GM21723 (cell line): ENCODE results near the gene CCK.
"Not testable (repeated sequence)": the region's sequence is repeated elsewhere in the genome, so short reads cannot be mapped to it uniquely, and the experiment has no call there.

Experiments used
- ATAC-seq: cut with Tn5 transposase; IDR thresholded peaks from one replicate; pipeline ENCODE4 v1.9.1; 2021; ENCODE audit warnings: mild to moderate bottlenecking, moderate library complexity; ENCODE audit not compliant: unreplicated experiment

The CCK gene

DNA sequence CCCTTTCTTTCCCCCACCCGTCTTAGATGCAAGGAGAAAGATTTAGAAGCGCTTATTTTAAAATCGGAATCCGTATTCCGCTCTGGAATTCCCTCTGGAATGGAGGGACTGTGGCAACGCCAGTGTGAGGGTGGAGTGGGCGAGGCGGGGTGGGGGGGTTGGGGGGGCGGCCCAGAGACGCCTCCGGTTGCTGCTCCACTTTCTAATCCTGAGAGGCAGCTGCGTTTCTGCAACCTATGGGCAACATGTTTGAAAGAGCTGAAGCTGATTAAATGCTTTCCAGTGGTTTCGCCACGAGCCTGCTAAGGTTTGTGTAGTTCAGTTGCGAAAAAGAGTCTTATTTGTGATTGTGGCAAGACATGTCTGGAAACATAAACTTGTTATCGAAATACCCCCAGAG, at the start of gene CCK:
TSS of gene CCK (minus strand) at position 101 of the 400 bp plus-strand sequence. CDS start 2,555 bp downstream, outside the sequence.
- ATAC-seq: no peak

DNA sequence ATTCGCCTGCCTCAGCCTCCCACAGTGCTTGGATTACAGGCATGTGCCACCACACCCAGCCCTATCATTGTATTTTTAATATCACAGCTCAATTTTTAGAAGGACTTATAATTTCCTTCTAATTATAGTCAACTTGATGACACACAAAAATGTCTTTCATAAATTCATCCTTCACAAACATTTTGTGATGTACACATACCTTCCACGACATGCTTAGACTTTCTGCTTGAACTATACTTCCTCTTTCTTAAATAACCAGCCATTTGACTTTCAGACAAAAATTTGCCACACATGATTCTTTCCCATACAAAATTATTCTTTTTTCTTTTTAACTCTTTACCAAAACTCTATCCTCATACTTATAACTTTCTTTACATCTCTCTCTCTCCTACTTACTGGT, 48.4 kb upstream of the CCK start:
- ATAC-seq: no peak

- no peak for ATAC-seq
Measured at GRCh38 chr3:42308651-42309050, 42.7 kb upstream of the CCK start.

GRCh38 chr3:42306499-42306898, 40.5 kb upstream of the CCK start:
- ATAC-seq: no peak

DNA sequence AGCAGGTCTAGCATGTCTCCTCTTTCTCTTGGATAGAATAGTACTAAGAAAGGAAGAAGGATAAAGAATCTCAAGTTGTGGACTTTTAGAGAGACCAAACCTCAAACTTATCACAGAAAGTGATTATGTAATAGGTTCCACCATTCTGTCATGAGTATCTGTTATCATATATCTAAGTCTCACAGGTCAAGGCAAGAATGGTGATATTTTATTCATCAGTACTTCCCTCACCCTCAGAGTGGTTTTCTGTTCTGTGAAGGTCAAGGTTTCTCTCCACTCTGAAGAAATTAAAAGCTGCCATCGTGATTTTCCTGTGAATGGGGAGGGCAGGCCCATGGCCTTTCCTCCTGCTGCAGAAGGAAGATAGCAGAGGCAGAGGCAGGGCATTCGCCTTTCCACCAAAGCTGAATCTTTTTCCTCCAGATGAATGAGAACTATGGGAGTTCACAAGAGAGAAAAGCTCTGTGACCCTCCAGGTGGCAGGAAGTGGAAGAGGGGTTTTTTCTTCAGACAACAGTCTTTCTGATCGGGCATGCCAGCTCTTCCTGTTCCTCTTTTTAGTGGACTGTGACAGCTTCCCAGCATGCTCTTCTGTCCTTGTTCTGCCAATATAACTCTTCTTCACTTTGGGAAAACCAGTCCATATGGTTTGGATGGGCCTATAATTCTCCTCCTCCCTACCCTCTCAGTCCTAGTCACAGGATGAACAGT, 37.1 kb upstream of the CCK start:
- ATAC-seq: peak; percentile 83

DNA sequence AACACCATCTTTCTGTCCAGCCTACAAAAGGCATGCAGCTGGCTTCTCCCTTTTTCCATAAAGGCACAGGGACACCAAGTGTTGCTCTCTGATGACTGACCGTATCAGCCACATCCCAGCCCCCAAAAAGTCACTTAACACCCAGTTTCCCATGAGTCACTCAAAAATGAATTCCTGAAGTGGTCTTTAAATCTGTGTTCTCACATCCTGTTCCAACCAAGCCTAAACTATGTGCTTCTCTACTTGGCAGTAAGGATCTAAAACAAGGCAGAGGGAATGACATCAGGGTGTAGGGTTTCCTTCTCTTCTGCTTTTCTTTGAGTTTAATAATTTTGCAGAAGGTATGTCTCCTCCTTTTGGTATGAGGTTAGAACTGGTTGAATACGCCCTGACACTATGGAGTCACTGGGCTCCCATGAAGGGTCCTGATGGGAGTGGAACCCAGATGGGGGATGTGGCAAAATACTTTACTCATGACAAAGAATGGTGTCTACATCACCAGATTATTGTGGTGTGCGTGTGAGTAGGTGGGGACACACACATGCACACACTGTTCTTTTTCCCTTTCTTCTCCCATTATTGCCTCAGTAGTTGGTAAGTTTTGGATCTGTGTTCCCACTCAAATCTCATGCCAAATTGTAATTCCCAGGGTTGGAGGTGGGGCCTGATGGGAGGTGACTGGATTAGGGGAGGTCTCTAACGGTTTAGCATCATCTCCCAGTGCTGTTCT, 35.6 kb upstream of the CCK start:
- ATAC-seq: no peak

DNA sequence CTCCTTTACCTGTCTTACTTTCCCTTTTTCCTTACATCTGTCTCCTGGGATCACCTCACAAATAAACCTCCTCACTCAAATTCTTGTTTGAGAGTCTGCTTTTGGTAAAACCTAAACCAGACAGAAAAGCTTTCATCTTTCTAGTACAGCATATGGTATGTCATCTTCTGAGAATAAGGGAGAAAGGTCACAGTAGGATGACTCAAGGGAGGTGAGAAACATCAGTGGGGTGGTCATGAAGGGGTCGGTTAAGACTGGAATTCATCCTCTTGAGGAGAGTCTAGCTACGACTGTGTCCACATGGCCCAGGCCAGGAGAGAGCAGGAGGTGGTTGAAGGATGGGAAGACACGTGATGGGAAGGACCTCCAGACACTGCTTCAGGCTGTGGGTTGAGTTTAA, 34.8 kb upstream of the CCK start:
- no peak for ATAC-seq

DNA sequence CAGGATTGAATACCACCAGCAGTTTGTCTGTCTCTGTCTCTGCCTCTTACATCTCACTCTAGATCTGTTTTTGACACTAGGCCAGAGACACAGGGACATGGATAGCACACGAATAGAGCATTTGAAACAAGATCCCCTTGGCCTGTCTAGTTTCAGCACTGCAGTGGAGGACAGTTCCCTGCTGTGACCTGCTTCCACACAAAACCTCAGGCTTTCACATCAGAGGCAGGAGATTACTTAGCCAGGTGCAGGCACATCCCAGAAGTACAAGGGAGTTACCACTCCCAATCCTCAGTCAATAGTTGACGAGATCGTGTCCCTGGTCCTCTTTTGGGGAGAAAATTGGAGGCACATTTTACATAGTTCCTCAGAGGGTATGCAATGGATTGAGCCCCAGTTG, 34.0 kb upstream of the CCK start:
- ATAC-seq: no peak

- no peak for ATAC-seq
Measured at GRCh38 chr3:42298259-42298658, 32.3 kb upstream of the CCK start.

GRCh38 chr3:42292009-42292408, 26.0 kb upstream of the CCK start:
- ATAC-seq: no peak

GRCh38 chr3:42290966-42291714, 25.2 kb upstream of the CCK start:
- peak; percentile 71 for ATAC-seq

DNA sequence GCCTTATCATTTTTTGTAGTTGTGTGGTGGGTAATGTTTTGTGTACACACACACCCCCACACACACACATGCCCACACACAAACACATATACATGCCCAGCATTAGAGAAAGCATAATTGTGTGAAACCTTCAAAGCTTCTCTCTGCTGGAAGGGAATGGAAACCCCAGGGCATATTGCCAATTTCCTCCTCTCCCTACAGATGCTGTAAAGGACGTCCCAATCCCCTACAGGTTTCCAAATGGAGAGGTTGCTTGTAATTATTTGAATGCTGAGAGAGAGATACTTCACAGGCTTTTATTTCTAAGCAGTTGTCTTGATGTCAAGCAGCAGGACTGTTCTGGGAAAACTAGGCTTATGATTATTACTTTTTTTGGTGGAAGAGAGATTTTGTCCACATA, 23.0 kb upstream of the CCK start:
- ATAC-seq: no peak

GRCh38 chr3:42288385-42288784, 22.4 kb upstream of the CCK start:
- ATAC-seq: no peak

- ATAC-seq: not testable (repeated sequence)
Measured at GRCh38 chr3:42287423-42287822, 21.4 kb upstream of the CCK start.

GRCh38 chr3:42277676-42278075, 11.7 kb upstream of the CCK start:
- ATAC-seq: no peak

DNA sequence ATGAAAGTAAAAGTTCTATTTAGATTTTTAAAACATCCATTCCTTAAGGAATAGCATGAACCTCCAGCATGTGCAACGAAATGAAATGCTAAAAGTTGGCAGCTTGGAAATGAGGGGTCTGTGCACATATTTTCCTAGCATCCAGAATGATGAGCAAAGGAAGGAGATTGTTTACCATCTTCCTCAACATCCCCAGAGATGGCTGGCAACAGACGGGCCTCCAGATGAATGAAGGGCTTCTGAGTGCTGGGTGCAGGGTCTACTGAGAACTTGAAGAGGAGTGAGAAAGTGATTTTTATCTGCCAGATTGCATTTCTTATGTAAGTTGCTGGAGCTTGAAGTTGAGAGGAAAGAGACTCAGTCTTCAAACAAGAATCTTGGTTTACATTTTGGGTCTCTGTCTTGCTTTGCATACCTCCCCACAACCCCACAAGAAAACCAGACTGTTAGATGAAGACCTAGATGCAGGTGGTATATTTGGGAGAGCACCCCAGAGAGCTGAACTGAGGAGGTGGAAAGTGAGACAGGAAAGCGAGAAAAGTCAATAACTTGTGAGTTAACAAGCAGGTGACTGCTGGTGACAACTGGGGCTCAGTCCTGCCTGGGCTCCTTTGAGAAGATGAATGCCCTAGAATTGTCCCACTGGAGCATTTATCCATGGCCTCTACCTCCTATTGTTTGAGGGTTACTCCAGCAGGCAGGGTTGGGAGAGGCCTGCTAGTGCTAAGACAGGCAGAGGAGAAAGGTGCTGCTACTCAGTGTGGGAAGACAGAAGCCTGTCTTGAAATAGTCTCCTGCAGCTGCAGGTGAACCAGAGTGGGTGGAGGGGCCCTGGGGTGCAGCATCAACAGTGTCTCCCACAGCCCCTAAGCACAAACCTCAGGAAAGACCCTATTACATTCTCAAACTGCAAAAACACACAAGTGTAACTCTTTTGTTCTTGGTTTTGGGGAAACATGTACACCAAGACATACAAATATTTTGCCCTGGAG, 10.5 kb upstream of the CCK start:
- ATAC-seq: peak; percentile 97

GRCh38 chr3:42275217-42275616, 9.2 kb upstream of the CCK start:
- ATAC-seq: no peak

- ATAC-seq: no peak
Measured at GRCh38 chr3:42274266-42274665, 8.3 kb upstream of the CCK start.

GRCh38 chr3:42273361-42273760, 7.4 kb upstream of the CCK start:
- ATAC-seq: no peak

GRCh38 chr3:42271786-42272185, 5.8 kb upstream of the CCK start:
- no peak for ATAC-seq

GRCh38 chr3:42270561-42270960, 4.6 kb upstream of the CCK start:
- ATAC-seq: no peak
